SK-N-DZ (cell line): Measurements from ENCODE around the gene PAWR.
"Not testable (repeated sequence)": the region's sequence is repeated elsewhere in the genome, so short reads cannot be mapped to it uniquely, and the experiment has no call there.

Experiments
- DNase-seq: peaks from one replicate; pipeline ENCODE4 v3.0.0-alpha.2; 2015; ENCODE audit warnings: low spot score

The PAWR gene

DNA sequence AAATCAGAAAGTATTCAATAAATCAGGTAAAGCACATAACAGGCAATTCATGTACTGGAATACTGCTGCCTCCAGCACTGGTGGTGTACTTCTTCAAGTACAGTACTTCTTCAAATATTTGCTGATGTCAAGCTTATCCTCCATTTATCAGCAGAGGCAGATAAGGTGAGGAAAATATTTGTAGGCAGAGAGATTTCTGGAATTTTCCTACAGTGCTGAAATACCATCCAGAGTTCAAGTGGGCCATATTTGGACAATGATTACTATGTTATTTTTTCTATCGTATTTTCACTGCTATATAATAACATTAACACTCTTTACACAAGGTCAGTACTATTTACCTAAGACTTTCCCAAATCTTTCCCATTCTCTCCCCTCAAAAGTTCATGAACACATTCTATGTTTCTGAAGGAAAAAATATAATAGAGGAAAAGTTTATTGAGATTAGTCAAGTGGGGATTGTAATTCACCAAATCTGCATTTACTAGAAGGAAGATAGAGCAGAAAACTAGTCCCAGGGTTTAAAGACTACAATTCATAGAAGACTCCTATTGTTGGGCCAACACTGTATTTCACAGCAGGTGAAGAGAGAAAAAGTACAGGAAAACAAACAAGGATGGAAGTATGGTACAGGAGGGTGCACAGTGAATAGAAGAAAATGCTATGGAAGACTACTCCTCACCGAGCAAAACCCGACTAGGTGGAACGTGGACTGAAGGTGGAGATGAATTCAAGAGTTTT is 141.1 kb downstream of the PAWR start:
- no peak for DNase-seq

DNA sequence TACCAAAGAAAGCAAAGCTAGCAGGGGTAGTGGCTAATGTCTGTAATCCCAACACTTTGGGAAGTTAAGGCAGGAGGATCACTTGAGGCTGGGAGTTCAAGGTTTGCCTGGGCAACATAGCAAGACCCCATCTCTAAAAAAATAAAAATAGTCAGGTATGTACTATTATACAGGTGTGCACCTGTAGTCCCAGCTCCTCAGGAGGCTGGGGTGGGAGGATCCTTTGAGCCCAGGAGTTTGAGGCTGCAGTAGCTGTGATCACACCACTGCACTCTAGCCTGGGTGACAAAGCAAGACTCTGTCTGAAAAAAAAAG is 142.2 kb downstream of the PAWR start:
- no peak for DNase-seq

DNA sequence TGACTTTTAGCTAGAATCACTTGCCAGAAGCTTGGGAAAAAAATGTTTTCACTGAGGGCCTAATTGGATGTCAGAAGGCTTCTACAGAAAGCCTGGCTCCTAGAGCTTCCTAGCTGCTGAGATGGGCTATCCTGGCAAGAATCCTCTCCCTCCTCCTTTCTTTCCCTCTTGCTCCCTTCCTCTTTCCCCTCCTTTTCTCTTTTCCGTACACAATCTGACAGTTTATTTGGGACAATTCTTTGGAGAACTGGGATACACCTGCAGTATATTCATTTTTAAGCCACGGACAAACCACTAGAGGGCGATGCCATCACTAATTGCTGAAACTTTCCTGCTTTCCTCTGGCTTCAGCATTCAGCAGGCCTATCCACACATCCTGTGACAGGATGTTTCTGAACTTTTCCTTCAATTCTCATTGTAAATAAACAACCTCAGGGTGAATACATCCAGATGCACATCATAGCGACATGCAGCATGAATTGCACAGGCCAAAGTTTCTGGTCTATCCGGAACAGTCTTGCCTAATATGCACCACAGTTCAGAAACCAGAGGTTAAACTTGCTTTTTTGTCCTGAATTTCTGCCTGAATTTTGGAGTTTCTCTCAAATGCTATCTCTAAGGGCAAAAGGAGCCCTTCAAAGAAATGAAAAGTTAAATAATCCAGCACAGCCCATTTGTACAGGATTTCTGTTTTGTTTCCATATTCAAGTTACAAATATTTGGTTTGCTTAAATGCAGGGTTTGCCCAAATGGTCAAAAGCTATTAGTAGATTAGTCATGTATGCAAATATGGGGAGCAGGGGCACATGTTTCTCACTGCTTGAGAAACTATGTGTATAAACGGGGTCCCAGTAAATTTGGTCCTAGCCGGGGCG is 142.8 kb downstream of the PAWR start:
- DNase-seq: peak; percentile 55

DNA sequence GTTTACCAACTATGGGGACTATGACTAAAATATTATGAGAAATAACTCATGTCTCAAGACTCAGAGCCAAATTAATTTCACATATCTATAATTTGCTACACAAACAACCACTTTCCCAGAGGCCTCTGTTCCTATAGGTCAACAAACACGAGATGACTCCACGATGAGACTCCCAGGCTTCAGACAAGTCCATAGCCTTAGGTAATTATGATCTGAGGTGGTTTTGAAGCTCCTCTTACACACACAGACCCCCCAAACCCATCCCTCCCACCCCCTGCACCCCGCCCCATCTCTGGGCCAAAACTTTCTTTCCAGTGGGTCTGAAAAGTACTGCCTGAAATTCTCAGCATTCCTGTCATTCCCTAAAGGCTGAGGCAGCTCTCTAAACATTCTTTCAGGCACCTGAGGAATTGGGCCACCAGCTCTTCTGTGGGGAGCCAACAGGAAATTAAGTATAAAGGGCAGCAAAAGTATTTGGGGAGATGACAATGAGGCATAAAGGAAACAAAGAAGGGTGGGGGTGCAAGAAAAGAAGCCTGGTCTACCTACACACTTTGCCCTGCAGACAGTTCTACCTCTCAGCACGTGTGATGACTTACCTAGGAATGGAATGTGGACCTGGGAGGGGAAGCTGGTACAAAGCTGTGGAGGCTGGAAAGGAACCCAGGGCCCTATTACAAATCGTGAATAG is 143.6 kb downstream of the PAWR start:
- DNase-seq: no peak

DNA sequence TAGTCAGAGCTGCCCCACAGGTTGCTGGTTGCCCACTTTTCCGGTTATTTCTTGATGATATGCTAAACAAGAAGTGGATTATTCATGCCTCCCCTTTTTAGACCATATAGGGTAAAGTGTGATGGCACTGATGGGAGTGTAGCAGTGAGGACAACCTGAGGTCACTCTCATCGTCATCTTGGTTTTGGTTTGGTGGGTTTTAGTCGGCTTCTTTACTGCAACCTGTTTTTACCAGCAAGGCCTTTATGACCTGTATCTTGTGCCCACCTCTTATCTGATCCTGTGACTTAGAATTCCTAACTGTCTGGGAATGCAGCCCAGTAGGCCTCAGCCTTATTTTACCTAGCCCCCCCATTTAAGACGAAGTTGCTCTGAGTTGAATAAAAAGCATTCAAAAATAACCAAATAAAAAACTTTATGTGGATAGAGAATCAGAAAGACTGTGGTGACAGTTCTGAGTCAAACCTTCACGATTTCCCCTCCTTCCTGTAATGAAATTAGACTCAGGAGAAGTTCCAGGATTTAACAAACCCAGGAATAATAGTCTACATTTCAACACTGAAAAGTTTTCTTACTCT is 144.2 kb downstream of the PAWR start:
- no peak for DNase-seq

DNA sequence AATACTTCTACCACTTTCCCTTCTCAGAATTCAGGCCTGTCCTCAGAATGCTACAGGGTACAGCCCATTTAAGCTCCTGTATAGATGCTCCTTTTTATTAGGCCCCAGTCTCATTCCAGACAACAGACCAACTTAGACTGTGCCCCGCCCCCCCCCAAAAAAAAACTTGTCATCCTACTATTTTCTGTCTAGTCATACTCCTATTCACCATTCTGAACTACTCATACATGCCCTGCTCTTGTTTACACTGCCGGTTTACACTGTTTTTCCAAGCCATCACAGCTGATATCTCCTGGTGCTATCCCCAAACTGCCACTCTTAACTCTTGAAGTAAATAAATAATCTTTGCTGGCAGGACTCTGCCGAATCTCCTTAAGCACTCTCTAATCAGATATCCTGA is 146.3 kb downstream of the PAWR start:
- DNase-seq: not testable (repeated sequence)

DNA sequence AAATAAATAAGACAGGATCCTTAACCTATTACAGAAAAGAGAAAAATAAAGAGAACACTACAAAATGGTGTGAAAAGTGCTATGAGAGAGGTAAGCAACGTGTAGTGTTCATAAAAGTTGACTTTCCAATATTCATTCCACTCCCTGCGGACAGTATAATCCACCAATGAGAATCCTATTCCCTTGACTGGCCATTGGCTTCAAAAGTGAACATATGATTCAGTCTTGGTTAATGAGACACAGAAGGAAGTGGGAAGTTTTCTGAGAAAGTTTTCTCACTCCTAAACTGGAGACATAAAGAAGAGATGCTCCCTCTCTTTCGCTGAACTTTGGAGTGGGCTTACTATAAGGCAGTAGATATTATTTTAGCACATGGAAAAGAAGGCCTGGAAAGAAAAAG is 153.1 kb downstream of the PAWR start:
- no peak for DNase-seq

DNA sequence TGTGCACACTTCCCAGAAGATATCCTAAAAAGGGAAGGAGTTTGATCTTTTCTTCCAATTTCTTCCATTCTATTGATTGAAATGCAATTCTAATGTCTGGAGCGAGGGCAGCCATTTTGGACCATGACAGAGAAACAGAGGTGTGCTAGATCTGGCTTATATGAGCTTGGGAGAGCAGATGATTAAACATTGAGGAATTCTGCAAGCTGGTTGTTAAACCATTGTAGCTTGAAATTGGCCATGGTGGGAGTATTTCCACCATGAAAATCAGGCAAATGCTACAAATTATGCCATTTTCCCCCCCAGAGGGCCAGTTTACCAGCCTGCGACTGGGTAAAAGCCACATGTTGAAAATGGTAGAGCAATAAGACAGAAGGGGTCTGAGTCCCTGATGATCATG is 155.0 kb downstream of the PAWR start:
- no peak for DNase-seq
